ENCODE results near the gene EHMT1.

EHMT1 gene

DNA sequence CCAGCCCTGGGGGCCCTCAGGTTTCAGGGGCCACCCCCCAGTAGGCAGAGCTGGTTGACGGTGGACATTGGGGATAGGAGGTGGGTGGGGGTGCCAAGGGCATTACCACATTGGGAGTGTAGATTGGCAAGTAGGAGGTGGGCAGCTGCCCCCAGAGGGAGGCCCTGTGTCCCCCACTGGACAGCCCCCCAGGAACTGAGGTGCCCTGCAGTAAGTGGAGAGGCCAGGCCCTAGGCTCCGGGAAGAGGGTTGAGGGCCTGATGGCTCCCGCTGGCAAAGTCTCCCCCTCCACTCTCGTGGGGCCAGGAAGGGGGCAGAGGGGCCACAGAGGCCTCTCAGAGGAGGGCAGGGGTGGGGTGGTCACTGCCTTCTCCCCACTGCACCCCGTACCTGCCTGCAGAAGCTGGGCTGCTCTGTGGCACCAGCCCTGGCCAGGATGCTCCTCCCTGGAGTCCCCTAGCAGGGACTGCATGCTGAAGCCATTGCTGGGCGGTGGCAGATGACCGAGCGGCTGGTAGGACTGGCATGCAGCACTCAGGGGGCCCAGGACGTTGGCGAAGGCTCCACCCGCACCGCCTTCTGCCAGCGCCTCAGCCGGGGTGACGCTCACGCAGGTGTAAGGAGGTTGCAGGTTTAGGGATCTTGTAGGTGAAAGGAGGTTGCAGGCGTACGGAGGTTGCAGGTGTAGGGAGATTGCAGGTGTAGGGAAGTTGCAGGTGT is 169.1 kb downstream of the EHMT1 start:
- no peak for DNase-seq (ENCODE audit: low read depth)

DNA sequence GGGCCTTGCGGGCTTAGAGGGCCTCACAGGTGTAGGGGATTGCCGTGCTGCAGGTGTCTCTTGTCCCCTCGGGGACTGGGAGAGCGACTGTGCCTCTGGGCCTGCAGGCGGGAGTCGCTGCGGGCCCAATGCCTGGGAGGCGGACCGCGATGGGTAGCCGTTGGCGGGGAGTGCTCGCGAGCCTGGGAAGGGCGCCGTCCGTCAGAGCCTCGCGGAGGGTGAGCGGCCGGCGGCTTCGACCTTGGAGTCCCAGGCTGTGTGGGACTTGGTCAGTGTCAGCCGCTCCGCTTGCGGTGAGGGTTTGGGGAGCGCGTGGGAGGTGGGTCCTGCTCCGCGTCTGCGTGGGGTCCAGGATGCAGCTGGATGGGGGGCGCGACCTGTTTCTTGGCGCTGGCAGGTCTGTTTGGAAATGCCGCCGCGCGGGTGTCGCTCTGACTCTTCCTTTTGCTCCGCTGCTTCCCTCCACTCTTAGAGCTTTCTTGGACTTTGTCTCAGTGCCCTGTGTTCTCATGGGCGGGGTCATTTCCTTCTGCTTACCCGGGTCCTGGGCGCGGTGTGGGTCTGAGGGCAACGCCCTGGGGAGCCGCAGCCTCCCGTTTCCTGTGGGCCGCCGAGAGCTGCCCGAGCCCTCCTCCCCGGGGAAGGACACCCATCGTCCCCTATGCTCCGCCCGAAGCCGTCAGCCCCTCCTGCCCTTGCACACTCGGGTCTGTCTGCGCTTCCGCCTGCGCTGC is 169.9 kb downstream of the EHMT1 start:
- no peak for DNase-seq (ENCODE audit: low read depth)

DNA sequence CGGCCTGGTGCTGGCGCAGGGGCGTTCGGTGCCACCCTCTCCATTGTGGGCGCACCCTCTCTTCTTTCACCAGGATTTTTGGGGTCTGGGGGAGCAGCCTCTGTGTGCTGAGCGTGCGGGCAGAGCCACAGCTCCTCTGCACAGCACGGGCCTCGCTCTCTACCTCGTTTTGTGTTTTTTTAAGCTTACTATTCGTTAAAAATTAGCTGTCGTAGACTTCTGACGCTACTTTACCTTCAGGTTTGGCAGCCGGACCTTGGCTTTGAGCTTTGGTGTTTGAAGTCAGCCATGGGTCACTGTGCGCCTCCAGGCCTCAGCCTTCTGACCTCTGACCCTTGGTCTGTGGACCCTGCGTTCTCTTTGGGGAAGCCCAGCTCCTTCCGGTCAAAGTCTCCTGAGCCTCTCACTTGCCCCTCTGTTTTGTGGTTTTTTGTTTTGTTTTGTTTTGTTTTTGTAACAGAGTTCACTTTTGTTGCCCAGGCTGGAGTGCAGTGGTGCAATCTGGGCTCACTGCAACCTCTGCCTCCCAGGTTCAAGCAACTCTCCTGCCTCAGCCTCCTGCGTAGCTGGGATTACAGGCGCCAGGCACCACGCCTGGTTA is 170.6 kb downstream of the EHMT1 start:
- DNase-seq (ENCODE audit: low read depth), result no peak

DNA sequence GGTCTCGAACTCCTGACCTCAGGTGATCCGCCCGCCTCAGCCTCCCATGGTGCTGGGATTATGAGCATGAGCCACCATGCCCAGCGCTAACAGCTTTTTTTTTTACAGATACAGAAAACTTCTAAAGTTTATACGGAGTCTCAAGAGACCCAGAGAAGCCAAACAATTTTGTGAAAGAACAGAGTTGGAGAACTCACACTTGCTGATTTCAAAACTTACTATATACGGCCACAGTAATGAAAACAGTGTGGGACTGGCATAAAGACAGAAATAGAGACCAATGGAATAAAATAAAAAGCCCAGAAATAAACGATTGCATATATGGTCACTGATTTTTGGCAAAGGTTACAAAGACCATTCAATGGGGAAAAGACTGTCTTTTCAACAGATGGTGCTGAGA is 173.1 kb downstream of the EHMT1 start:
- no peak for DNase-seq (ENCODE audit: low read depth)

DNA sequence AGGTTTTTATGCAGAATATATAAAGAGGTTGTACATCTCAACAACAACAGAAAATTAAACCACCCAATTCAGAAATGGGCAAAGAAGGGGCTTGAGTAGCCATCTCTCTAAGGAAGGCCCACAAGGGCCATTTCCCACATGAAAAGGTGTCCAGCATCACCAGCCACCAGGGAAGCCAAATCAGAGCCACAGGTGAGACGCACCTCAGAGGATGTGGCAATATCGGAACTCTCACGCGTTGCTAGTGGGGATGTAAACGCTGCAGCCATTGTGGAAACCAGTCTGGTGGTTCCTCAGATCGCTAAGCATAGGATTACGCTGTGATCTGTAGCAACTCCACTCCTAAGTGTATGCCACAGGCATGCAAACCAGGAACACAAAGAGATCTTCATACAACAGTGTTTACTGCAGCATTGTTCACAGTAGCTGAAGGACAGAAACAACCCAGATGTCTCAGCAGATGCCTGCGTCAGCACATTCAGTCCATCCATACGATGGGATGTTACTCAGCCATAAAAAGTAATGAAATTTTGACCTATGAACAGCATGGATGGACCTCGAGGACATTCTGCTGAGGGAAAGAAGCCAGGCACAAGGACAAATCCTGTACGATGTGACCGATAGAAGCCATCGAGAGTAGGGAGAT is 174.5 kb downstream of the EHMT1 start:
- no peak for DNase-seq (ENCODE audit: low read depth)

DNA sequence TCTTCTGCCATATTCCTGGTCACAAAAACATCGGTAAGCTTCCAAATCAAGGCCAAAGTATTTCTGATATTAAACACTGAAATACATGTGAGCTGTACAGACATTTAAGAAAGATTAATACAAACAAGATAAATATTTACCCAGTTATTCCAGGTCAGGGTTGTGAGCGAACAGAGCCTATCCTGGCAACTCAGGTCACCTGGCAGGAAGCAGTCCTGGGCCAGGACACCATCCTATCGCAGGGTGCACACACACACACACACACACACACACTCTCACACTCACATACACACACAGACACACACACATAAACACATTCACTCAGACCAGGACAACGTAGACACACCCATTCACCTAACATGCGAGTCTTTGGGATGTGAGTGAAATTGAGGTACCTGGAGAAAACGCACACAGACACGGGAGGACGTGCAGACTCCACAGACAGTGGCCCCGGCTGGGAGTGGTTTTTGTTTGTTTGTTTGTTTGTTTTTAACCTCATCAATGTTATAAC is 176.4 kb downstream of the EHMT1 start:
- DNase-seq (ENCODE audit: low read depth), result no peak

DNA sequence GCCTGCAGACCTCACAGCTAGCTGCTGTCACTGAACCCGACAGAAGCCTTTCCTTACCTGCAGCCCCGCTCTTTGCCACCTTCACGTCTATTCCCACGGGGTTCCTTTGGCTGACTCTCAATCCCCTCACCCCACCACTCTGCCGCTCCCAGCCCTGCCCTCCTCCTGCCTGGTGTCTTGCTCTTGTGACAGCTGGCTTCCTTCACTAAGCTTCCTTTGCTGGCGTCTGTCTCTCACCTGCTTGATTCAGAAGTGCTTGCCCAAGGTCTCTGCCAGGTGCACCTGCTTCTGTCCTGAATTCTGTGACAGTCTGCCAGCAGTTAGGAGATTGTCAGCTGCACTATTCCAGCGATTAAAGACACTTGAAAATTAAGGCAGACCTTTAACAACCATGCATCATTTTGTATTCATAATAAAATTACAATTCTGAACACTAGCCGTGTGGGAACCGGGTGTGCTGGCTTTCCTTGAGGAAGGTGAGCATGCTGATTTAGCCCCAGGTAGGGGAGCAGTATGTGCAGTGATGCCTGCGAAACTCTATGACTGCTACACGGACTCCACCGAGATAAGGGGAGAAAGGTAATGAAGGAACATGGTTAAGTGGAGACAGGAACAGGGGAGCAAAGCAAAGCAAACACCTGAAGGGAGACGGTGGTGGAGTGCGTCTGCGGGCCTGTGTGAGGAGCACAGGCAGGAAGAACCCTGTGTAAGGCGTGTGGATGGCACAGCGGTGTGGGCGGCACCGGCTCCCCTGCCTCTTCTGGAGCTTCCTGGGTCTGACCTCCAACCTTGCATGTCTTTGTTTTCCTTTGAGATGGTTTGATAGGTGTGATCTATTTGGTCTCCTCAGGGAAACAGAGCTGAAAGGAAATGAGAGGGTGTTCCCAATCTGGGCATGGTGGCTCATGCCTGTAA is 178.7 kb downstream of the EHMT1 start:
- no peak for DNase-seq (ENCODE audit: low read depth)

DNA sequence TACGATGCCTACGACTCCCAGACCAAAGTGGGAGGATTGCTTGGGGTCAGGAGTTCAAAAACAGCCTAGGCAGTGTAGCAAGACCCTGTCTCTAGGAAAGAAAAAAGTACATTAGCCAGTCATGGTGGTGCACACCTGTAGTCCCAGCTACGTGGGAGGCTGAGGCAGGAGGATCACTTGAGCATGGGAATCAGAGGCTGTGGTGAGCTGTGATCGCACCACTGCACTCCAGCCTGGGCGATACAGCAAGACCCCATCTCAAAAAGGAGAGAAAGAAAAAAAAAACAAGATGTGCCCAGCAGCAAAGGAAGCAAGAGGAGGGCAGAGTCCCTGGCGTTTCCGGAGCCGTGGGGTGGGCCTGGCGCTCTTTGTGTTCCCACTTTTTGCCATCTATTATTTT is 179.3 kb downstream of the EHMT1 start:
- no peak for DNase-seq (ENCODE audit: low read depth)

DNA sequence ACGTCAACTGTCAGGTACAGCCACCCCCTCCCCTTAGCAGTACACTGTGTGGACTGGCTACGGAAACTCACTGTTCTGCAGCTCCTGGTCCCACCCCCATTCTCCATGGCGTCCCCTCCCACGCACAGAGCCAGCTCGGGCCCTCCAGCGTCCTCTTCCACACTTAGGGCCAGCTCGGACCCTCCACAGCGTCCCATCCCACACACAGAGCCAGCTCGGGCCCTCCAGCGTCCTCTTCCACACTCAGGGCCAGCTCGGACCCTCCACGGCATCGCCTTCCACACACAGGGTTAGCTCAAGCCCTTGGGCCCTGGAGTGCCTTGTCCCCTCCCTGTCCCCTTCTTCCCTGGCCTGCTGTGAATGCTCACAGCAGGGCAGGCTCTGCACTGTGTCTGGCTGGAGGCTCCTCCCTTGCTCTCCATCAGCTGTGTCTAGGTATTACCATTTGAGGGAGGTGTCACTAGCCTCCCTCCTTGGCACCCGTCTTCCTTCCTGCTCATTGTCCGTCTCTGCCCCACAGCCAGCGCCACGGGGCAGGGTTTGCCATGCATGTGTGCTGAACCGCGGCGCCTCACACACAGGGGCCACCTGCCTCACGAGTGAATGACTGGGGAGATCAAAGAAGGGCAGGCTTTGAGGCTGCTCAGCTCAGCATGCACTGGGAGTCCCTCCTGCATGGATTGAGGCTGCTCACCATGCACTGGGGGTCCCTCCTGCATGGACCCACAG is 180.3 kb downstream of the EHMT1 start:
- no peak for DNase-seq (ENCODE audit: low read depth)

DNA sequence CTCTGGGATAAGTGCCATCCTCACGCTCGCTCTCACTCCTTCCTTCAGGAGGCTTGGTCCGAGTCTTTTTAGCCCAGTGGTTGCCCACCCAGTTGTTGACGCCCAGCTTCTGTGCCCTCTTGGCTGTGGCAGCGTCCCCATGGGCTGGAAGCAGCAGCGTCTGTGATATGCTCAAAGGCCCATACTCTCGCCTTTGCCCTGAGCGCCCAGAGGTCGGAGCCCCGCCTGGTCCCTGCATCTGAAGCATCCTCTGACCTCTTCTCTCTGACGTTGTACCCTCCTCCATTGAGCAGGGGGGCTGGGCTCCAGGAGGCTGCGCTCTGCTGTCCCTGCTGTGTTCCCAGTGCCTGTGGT is 180.8 kb downstream of the EHMT1 start:
- no peak for DNase-seq (ENCODE audit: low read depth)

DNA sequence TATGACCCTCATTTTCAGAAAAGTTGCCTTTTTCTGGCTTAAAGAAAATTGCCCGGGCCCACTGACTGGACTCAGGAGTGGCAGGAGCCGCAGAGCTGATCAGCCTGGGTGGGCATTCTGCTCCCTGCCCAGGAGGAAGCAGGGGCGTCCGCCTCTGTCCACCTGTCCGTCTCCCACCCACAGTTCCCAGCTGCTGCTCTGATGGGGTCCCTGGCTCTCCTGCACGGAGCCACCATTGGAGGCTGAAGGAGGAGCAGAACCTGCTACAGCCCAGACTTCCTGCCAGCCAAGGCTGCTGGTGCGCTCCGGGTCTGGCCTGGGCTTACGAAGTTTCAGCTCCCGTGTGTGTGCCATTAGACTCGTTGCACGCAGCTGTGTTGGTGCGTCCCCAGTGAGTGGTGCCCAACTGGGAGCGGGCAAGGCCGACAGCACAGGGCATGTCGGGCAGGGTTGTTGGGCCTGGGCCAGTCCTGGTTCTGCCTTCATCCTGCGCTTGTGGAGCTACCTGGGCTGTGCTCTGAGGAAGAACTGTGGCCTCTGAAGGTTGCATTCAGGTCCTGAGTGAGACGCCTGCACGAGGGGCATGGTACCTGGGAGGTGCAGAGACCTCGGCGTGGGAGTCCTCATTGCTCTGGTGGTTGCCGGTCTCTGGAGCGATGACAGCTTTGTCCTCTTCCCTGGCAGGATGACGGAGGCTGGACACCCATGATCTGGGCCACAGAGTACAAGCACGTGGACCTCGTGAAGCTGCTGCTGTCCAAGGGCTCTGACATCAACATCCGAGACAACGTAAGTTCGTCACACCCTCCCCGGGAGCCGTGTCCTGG is 181.6 kb downstream of the EHMT1 start:
- no peak for DNase-seq (ENCODE audit: low read depth)

DNA sequence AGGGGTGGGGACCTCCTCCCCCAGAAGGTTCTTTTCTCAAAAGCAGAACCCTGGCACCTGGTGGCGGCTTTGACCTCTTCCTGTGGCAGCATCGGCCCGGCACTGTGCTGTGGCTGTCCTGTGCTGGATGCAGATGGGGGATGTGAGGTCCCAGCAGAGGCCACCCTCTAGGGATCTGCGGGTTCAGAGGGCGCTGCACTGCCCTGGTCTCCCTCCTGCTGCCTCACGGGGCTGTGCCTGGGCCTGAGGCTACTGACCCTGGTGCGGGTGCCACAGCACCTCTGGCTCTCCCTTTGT is 182.2 kb downstream of the EHMT1 start:
- DNase-seq (ENCODE audit: low read depth), result no peak

DNA sequence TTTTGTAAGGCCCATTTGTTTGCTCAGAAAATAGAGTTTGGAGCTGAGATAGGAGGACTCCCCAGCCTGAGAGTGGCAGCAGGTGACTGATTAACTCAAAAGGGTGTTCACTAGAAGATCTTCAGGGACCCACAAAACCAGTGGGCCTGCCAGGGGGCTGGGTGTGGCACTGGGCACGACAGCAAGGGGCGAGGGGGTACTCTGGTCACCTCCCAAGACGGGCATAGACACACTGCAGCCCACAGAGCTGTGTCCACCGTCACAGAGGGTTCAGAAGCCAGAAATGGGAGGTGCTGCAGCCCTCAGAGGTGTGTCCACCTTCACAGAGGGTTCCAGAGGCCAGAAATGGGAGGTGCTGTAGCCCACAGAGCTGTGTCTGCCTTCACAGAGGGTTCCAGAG is 183.2 kb downstream of the EHMT1 start:
- DNase-seq (ENCODE audit: low read depth), result no peak

DNA sequence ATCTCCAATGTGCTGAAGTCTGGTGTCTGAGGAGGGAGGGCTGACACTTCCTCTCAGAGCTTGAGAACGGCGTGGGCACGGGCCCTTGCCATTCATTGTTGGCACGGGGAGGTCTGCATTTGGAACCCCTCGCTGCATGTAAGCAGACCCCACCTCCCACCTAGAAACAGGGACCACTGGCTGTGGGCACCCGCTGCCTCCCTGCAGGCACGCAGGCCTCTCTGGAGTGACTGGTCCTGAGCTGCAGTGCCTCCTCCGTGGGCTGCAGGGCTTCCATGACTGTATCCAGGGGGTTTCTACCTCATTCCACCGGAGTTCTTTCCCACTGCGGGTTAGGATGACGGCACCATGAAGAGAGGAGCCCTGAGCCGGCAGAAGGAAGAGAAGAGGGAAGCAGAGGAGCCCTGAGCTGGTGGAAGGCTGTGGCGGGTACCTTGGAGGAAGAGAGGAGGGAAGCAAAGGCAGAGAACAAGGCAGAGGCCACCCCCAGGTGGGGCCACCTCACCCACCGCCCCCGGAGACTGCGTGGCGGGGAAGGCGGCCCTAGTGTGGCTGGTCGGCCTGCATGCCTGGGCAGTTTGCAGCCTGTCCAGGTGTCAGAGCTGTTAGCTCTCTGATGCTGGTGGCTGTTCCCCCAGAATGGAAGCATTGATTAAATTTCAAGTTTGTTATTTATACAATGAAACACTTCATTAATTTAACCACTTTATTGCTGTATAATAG is 183.9 kb downstream of the EHMT1 start:
- DNase-seq (ENCODE audit: low read depth), result no peak

DNA sequence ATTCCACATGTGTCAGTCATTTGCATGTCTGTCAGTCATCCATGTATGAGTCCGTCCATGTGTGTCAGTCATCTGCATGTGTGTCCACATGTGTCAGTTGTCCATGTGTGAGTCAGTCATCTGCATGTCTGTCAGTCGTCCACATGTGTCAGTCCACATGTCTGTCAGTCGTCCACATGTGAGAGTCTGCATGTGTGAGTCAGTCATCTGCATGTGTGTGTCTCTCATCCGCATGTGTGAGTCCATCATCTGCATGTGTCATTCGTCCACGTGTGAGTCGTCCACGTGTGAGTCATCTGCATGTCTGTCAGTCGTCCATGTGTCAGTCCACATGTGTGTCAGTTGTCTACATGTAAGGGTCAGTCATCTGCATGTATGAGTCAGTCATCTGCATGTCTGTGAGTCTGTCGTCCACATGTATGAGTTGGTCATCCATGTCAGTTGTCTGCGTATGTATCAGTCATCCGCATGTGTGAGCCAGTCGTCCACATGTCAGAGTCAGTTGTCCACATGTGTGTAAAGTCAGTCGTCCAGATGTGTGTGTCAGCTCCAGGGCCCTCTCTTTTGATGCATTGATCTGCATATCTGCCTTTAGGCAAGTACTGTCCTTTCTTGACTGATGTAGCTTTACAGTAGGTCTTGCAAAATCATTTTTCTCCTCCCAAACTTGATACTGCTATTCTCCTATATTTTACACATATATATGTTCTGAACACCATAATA is 186.3 kb downstream of the EHMT1 start:
- peak; percentile 26 for DNase-seq (ENCODE audit: low read depth)

DNA sequence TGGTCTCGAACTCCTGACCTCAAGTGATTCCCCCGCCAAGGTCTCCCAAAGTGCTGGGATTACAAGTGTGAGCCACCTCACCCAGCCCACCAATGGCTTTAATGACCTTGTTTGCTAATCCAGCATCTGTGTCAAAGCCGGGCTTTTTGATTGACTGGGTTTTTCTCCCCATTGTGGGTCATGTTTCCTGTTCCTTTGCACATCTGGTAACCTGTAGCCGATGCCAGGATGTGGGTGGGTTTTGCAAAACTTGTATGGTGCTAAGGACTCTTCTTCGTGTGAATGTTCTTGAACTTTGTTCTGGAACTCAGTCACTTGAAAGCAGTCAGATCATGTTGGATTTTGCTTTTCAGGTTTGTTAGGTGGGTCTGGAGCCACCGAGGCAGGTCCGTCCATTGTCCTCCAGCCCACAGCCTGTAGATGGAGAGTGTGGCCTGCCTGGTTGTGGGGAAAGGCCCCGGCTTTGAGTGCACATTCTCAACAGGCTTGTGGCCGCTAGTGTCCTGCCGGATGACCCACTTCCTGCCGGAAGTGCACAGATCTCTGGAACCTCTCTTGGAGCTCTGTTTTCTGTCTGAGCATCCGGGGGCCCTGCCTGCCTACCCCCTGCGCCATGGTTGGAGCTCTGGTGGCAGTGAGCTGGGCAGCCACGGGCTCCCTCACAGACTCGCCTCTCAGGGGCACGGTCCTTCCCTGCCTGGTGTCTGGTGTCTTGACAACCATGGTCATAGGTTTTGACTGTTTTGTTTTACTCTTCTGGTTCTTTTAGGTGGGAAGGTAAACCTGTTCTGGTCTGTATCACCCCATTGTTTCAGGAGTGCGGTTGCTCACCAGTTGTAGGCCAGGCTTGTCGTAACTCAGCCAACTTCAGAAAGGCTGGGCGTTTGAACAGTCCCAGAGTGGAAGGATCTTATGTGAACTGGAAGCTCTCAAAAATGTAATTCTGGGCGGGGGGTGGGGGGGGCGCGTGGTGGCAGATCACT is 189.2 kb downstream of the EHMT1 start:
- no peak for DNase-seq (ENCODE audit: low read depth)

DNA sequence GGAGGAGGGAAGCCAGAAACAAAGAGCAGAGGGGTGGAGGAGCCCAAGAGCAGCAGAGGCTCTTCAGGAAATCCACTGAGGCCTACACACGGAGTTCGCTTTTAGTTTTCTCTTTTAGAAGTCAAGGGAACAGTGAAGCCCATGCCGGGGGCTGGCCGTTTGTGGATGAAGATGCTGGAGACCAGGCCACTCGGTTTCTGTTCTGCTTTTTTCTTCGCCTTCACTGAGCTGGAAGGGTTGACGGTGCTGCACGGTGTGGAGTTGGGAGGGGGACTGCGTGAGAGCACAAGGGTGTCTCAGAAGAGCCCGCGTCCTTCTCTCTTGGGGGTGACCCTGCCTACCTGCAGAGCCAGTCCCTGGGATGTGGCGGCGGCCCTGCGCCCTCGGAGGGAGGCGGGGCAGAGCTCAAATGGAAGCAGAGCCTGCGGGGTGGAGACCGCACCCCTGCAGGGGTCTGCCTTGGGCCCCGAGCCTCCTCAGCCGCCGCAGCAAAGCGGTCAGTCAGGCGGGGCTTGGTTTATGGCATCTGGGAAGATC is 190.3 kb downstream of the EHMT1 start:
- DNase-seq (ENCODE audit: low read depth), result no peak
